Sigmoid colon (tissue), 7 donors: Measurements from ENCODE around the gene UBL7. TPM values are rescaled to one million over a fixed set of nuclear protein-coding genes. Genes with fewer than 3 reads are reported as not detected.
A peak's percentile ranks its signal among the peaks of the same experiment; 100 is the strongest.

Experiments used
- DNase-seq: peaks from one replicate; pipeline ENCODE4 v3.0.0-alpha.2; 2019
- H3K27ac ChIP-seq, 4 donors: fragments of 200-600 bp; sonication (generic); one replicate each; pipeline ENCODE4 v1.5.1; 2016 to 2019; ENCODE audit warnings: mild to moderate bottlenecking in 1 of 4
- H3K27me3 ChIP-seq, 3 donors: fragments of 200-600 bp; sonication (generic); one replicate each; pipeline ENCODE4 v1.5.1; 2019; ENCODE audit warnings: mild to moderate bottlenecking in 1 of 3
- H3K36me3 ChIP-seq, 4 donors: fragments of 200-600 bp; sonication (generic); one replicate each; pipeline ENCODE4 v1.5.1; 2016 to 2019
- H3K4me1 ChIP-seq, 4 donors: fragments of 200-600 bp; sonication (generic); one replicate each; pipeline ENCODE4 v1.5.1; 2017 to 2019
- H3K4me3 ChIP-seq, 4 donors: fragments of 200-600 bp; sonication (generic); one replicate each; pipeline ENCODE4 v1.5.1; 2017 to 2019; ENCODE audit warnings: mild to moderate bottlenecking in 2 of 4, moderate library complexity in 1 of 4
- H3K9me3 ChIP-seq, 4 donors: fragments of 200-600 bp in 3 of 4; sonication (generic) in 3 of 4; one replicate each; pipeline versions ENCODE4 v1.5.1 to v1.6.1; 2013 to 2019
- EP300 ChIP-seq, 4 donors: sonication (generic); formaldehyde crosslinking; IDR thresholded peaks; one replicate each; pipeline ENCODE4 v1.6.1; 2017; ENCODE audit warnings: antibody characterized with exemption in 4 of 4
- POLR2A ChIP-seq, 2 donors: fragments of 450-650 bp; IDR thresholded peaks; one replicate each; pipeline ENCODE4 v1.6.1; 2016; ENCODE audit warnings: antibody characterized with exemption in 2 of 2, mild to moderate bottlenecking in 2 of 2, moderate library complexity in 2 of 2
- POLR2AphosphoS5 ChIP-seq, 4 donors: sonication (generic); formaldehyde crosslinking; IDR thresholded peaks; one replicate each; pipeline ENCODE4 v1.6.1; 2017; ENCODE audit warnings: antibody characterized with exemption in 4 of 4
- WGBS, 2 donors: extraction: QIAGEN DNeasy Blood & Tissue Kit; methylation state at CpG; one replicate each; pipeline ENCODE4 v1.1.7; 2013; 5-methylcytosine and 5-hydroxymethylcytosine counted together
- intact Hi-C: fragments of 100-400 bp; cut with DNase I; formaldehyde crosslinking; loops from one replicate; pipeline ENCODE4 v1.15.1; 2023
- polyA plus RNA-seq, 3 donors: library from polyadenylated mRNA; stranded (reverse); fragments of 200-250 nt; gene quantifications; one replicate each; pipeline ENCODE4 v1.2.3, GENCODE V29; 2013
- total RNA-seq, 4 donors: library from RNA; depleted of rRNA; stranded (reverse); fragments of >200 nt; gene quantifications; one replicate each; pipeline ENCODE4 v1.1.0, GENCODE V29; 2016
- TF ChIP-seq, protein P1 (sequence below), 4 experiments: fragments of 450-650 bp in 3 of 4; fragments of 200-600 bp in 1 of 4; IDR thresholded peaks; one replicate each; pipeline ENCODE4 v1.5.1; 2016 to 2019; ENCODE audit warnings: antibody characterized with exemption in 4 of 4, mild to moderate bottlenecking in 3 of 4, moderate library complexity in 2 of 4
- donor health status: healthy with polysubstance abuse.
- donor health status: Bipolar disorder and iron deficiency.
- donor health status: healthy.

UBL7 gene
- total and polyA plus RNA-seq, 7 donors: 32.4 to 85.5 (median 48.5) TPM

DNA sequence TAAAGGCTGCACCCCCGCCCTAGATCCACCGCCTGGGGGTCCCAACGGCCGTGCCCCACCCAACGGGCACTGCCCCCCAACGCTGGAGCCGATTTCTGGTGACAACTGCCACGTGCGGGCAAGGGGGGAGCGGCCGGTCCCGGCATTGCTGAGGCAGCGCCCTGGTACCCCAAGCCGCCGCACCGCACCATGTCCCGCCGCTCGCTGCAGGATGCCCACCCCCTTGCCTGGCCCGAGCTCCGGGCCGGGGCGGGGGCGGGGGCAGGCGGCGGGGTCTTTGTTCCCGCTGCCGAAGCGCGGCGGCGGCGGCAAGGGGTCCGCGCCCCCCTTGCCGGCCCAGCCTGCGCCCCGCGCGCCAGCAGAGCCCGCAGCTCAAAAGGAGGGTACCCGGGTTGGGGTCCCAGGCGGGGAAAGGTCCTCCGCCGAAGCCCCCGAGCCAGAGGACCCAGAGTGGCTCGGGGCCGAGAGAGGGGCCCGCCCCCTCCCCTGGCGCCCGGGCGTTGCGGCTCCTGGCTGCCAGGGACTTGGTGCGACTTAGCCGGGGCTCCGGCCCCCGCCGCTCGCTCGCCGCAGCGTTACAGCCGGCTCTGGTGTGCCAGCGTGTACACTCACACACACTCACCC, 27.9 kb downstream of the UBL7 start:
- Histone ChIP-seq H3K4me3 (peak overlapping the region; percentile 51 to 79 (median 66)), H3K4me1 (peaks cover 0 to 24% (median 20%) of the 10 kb centered on the region in 4 donors), H3K27me3 (peaks cover 17 to 48% (median 47%) of the 10 kb centered on the region in 3 donors), H3K36me3 (no peaks in the 10 kb centered on the region), H3K27ac (peak overlapping the region; percentile 38 to 65 (median 51)), H3K9me3 (no peaks in the 10 kb centered on the region)
- no peak for DNase-seq
- WGBS, 2 donors: 1% methylated on average over 64 of the region's 64 CpGs
- intact Hi-C loops: no loop called here
- TF ChIP-seq EP300 (IDR thresholded peaks at IDR 0.05) (no peak), POLR2A (IDR thresholded peaks at IDR 0.05) (no peak), POLR2AphosphoS5 (IDR thresholded peaks at IDR 0.05) (no peak)
- TF ChIP-seq, protein P1, sequence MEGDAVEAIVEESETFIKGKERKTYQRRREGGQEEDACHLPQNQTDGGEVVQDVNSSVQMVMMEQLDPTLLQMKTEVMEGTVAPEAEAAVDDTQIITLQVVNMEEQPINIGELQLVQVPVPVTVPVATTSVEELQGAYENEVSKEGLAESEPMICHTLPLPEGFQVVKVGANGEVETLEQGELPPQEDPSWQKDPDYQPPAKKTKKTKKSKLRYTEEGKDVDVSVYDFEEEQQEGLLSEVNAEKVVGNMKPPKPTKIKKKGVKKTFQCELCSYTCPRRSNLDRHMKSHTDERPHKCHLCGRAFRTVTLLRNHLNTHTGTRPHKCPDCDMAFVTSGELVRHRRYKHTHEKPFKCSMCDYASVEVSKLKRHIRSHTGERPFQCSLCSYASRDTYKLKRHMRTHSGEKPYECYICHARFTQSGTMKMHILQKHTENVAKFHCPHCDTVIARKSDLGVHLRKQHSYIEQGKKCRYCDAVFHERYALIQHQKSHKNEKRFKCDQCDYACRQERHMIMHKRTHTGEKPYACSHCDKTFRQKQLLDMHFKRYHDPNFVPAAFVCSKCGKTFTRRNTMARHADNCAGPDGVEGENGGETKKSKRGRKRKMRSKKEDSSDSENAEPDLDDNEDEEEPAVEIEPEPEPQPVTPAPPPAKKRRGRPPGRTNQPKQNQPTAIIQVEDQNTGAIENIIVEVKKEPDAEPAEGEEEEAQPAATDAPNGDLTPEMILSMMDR (IDR thresholded peaks at IDR 0.05): no peak

DNA sequence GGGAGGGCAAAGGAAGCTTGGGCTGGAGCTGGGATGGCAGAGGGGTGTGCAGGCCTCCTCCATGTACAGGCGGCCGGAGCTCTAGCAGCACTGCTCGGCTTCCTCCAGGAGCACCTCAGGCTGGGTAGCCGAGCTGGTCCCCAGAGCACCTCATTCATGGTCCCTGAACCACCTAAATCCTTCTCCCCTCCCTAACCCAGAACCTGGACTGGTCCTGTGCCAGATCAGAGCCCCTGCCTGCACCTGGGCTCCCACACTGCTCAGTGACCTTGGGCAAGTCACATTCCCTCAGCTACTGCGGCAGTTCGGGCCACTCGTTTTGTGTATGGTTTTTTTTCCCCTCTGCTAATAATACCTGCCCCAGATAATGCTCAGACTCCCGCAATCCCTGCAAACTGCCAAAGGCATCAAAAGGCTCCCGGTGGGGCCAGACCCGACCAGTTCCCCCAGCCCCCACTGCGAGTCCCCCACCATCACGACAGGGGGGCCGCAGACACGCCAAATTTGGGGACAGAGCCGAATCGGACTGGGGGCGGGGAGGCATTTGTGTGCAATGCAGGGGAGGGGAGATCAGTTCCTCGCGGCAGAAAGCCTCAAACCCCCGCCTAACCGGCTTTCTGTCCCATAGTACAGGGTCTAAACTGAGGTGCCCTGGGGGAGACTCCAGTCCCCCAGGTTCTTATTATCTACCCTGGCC, 28.5 kb downstream of the UBL7 start:
- DNase-seq: no peak
- no peak overlapping the region for H3K27ac ChIP-seq
- no peaks in the 10 kb centered on the region for H3K9me3 ChIP-seq
- peaks cover 0 to 24% (median 20%) of the 10 kb centered on the region in 4 donors for H3K4me1 ChIP-seq
- peaks cover 17 to 48% (median 47%) of the 10 kb centered on the region in 3 donors for H3K27me3 ChIP-seq
- TF ChIP-seq, protein P1 (IDR thresholded peaks at IDR 0.05): no peak
- TF ChIP-seq EP300 (IDR thresholded peaks at IDR 0.05) (no peak), POLR2AphosphoS5 (IDR thresholded peaks at IDR 0.05) (no peak), POLR2A (IDR thresholded peaks at IDR 0.05) (no peak)
- intact Hi-C loops: no loop called here
- 16 to 30% methylated on average over 21 of the region's 21 CpGs for WGBS, 2 donors
- peak overlapping the region in 3 of 4 donors; percentile 57 to 79 (median 74) for H3K4me3 ChIP-seq
- no peaks in the 10 kb centered on the region for H3K36me3 ChIP-seq

DNA sequence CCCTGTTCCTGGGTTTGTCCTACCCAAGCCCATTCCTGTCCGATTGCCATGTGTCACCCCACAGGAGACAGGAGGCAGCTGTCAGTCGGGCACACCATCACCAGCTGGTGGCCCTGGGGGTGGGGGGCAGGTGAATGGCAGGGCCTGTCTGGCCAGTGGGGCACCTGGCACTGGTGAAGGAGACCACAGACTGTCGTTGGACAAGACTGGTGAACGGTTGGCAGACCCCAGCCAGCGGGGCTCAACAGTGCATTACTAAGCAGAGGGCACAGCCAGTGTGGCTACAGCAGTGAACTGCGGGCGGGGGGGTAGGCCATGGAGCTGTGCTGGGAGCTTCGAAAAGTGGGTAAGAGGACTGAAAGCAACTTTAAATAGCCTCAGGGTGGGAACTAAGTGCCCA, 29.3 kb downstream of the UBL7 start:
- H3K27ac ChIP-seq: no peak overlapping the region
- no peak overlapping the region for H3K4me3 ChIP-seq
- TF ChIP-seq EP300 (IDR thresholded peaks at IDR 0.05): no peak
- TF ChIP-seq POLR2A (IDR thresholded peaks at IDR 0.05): no peak
- TF ChIP-seq, protein P1 (IDR thresholded peaks at IDR 0.05): no peak
- TF ChIP-seq POLR2AphosphoS5 (IDR thresholded peaks at IDR 0.05): no peak
- H3K36me3 ChIP-seq: no peaks in the 10 kb centered on the region
- H3K9me3 ChIP-seq: no peaks in the 10 kb centered on the region
- intact Hi-C loops: no loop called here
- H3K4me1 ChIP-seq: peaks cover 0 to 24% (median 20%) of the 10 kb centered on the region in 4 donors
- DNase-seq: no peak
- peaks cover 17 to 48% (median 47%) of the 10 kb centered on the region in 3 donors for H3K27me3 ChIP-seq
- 62 to 75% methylated on average over 8 of the region's 8 CpGs for WGBS, 2 donors

DNA sequence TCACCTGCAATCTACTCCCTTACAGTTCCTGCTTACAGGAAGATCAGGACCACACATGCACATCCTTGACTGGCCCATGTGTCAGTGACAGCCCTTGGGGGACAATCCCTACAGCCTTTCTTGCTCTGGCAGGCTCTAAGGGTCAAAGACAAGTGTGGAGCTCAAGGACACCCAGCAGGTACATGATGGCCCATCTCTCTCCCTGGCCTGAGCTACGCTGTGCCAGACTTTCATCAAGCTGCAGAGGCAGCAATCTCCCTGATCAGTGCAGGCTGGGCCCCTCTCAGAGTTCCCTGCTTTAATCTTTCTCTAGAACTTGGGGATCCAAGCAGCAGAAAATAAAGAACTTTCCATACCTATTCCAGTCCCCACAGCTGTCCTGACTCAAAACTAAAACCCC, 29.8 kb downstream of the UBL7 start:
- no peaks in the 10 kb centered on the region for H3K9me3 ChIP-seq
- H3K4me3 ChIP-seq: no peak overlapping the region
- H3K36me3 ChIP-seq: no peaks in the 10 kb centered on the region
- 79 to 84% methylated on average over 1 of the region's 1 CpG for WGBS, 2 donors
- TF ChIP-seq, protein P1 (IDR thresholded peaks at IDR 0.05): no peak
- no peak for TF ChIP-seq EP300 (IDR thresholded peaks at IDR 0.05)
- TF ChIP-seq POLR2AphosphoS5 (IDR thresholded peaks at IDR 0.05): no peak
- H3K27me3 ChIP-seq: peaks cover 17 to 48% (median 47%) of the 10 kb centered on the region in 3 donors
- H3K4me1 ChIP-seq: peaks cover 0 to 24% (median 20%) of the 10 kb centered on the region in 4 donors
- H3K27ac ChIP-seq: no peak overlapping the region
- no peak for DNase-seq
- intact Hi-C loops: no loop called here
